Smooth muscle cell (in vitro differentiated cells): ENCODE data around the gene C1orf52. TPM values are rescaled to one million over a fixed set of nuclear protein-coding genes. Genes with fewer than 3 reads are reported as not detected.
"Not testable (repeated sequence)": the region's sequence is repeated elsewhere in the genome, so short reads cannot be mapped to it uniquely, and the experiment has no call there.

ENCODE experiments used
- DNase-seq: peaks from one replicate; lab custom pipeline; 2025; ENCODE audit not compliant: unreplicated experiment; lab: John Stamatoyannopoulos, UW
- H2AFZ ChIP-seq: fragments of 200-600 bp; sonication (generic); 2 replicates; pipeline ENCODE4 v1.6.0; 2016; ENCODE audit warnings: antibody characterized with exemption, low read depth, mild to moderate bottlenecking
- H3F3A ChIP-seq: fragments of 200-600 bp; sonication (generic); 2 replicates; pipeline ENCODE4 v1.6.0; 2017; ENCODE audit warnings: antibody characterized with exemption, low read depth
- H3K27ac ChIP-seq: fragments of 200-600 bp; sonication (generic); 2 replicates; pipeline ENCODE4 v1.5.1; 2016; ENCODE audit warnings: low read depth, mild to moderate bottlenecking
- H3K27me3 ChIP-seq: fragments of 200-600 bp; sonication (generic); 2 replicates; pipeline ENCODE4 v1.6.1; 2016; ENCODE audit warnings: low read depth, mild to moderate bottlenecking
- H3K36me3 ChIP-seq: fragments of 200-600 bp; sonication (generic); 2 replicates; pipeline ENCODE4 v1.5.1; 2016; ENCODE audit warnings: low read depth
- H3K4me1 ChIP-seq: fragments of 200-600 bp; sonication (generic); 2 replicates; pipeline ENCODE4 v1.5.1; 2016; ENCODE audit warnings: low read depth
- H3K4me2 ChIP-seq: fragments of 200-600 bp; sonication (generic); 2 replicates; pipeline ENCODE4 v1.6.0; 2016; ENCODE audit warnings: mild to moderate bottlenecking
- H3K4me3 ChIP-seq: fragments of 200-600 bp; sonication (generic); 2 replicates; pipeline ENCODE4 v1.5.1; 2016; ENCODE audit warnings: mild to moderate bottlenecking
- H3K79me2 ChIP-seq: fragments of 200-600 bp; sonication (generic); 2 replicates; pipeline ENCODE4 v1.6.0; 2016; ENCODE audit warnings: low read depth, mild to moderate bottlenecking
- H3K9ac ChIP-seq: fragments of 200-600 bp; sonication (generic); 2 replicates; pipeline ENCODE4 v1.6.0; 2016; ENCODE audit warnings: low read depth
- H3K9me3 ChIP-seq: fragments of 200-600 bp; sonication (generic); replicated peaks from 2 replicates; pipeline ENCODE4 v1.5.1; 2016; ENCODE audit warnings: low read depth
- H4K20me1 ChIP-seq: fragments of 200-600 bp; sonication (generic); 2 replicates; pipeline ENCODE4 v1.6.0; 2016; ENCODE audit warnings: low read depth
- CTCF ChIP-seq: fragments of 200-600 bp; sonication (generic); IDR thresholded peaks from 2 replicates; pipeline ENCODE4 v1.5.1; 2017; ENCODE audit warnings: borderline replicate concordance, mild to moderate bottlenecking, antibody characterized with exemption; ENCODE audit not compliant: insufficient read depth, poor library complexity, severe bottlenecking
- WGBS: methylation state at CpG from one replicate; pipeline ENCODE4 v1.1.7; 2016; ENCODE audit warnings: low lambda C conversion rate; 5-methylcytosine and 5-hydroxymethylcytosine counted together
- polyA plus RNA-seq: library from polyadenylated mRNA; unstranded; fragments of >200 nt; fragmentation: Nextera tagmentation; extraction: Ambion mirVana; gene quantifications from 2 replicates; pipeline ENCODE4 v1.2.1, GENCODE V29; 2016
- total RNA-seq: library from RNA; depleted of rRNA; stranded (reverse); fragments of >200 nt; gene quantifications from 2 replicates; pipeline ENCODE4 v1.2.3, GENCODE V29; 2014

C1orf52 gene
- total and polyA plus RNA-seq, 2 experiments from 2014 or later: 39.4 to 46.4 TPM

GRCh38 chr1:85262985-85263384 lies 3.5 kb upstream of the C1orf52 start:
- H3K9me3 ChIP-seq: no peaks in the 10 kb centered on the region
- H2AFZ ChIP-seq: no peak overlapping the region
- H3K4me1 ChIP-seq: peaks cover 6% of the 10 kb centered on the region
- H3K79me2 ChIP-seq: peaks cover 15% of the 10 kb centered on the region
- no peaks in the 10 kb centered on the region for H3K27me3 ChIP-seq
- no peak for DNase-seq
- peaks cover 19% of the 10 kb centered on the region for H4K20me1 ChIP-seq
- TF ChIP-seq CTCF: no peak
- peaks cover 20% of the 10 kb centered on the region for H3K36me3 ChIP-seq
- no peak overlapping the region for H3K4me3 ChIP-seq
- H3K27ac ChIP-seq: no peak overlapping the region
- no peaks in the 10 kb centered on the region for H3F3A ChIP-seq
- H3K4me2 ChIP-seq: no peak overlapping the region
- H3K9ac ChIP-seq: no peak overlapping the region

- WGBS: 63% methylated on average over 7 of the region's 7 CpGs
- no peaks in the 10 kb centered on the region for H3F3A ChIP-seq
- no peak overlapping the region for H3K9ac ChIP-seq
- H3K27ac ChIP-seq: peak overlapping the region; percentile 91
- peak overlapping the region; percentile 83 for H2AFZ ChIP-seq
- no peaks in the 10 kb centered on the region for H3K27me3 ChIP-seq
- peaks cover 29% of the 10 kb centered on the region for H4K20me1 ChIP-seq
- DNase-seq: no peak
- peak overlapping the region; percentile 100 for H3K4me2 ChIP-seq
- H3K36me3 ChIP-seq: no peaks in the 10 kb centered on the region
- no peaks in the 10 kb centered on the region for H3K9me3 ChIP-seq
- H3K79me2 ChIP-seq: peaks cover 27% of the 10 kb centered on the region
- peaks cover 8% of the 10 kb centered on the region for H3K4me1 ChIP-seq
- TF ChIP-seq CTCF: no peak
- H3K4me3 ChIP-seq: peak overlapping the region; percentile 100
Observed at GRCh38 chr1:85259912-85260274, 431 bp upstream of the C1orf52 start.

GRCh38 chr1:85258536-85259117 lies 835 bp downstream of the C1orf52 start:
- Histone ChIP-seq H3K27ac (peak overlapping the region; percentile 91), H4K20me1 (peaks cover 42% of the 10 kb centered on the region), H3K36me3 (no peaks in the 10 kb centered on the region), H3F3A (no peaks in the 10 kb centered on the region), H3K79me2 (peaks cover 37% of the 10 kb centered on the region), H3K9me3 (no peaks in the 10 kb centered on the region), H3K4me3 (peak overlapping the region; percentile 100), H3K9ac (peak overlapping the region; percentile 98), H2AFZ (peak overlapping the region; percentile 96), H3K4me2 (peak overlapping the region; percentile 100), H3K4me1 (peaks cover 8% of the 10 kb centered on the region), H3K27me3 (no peaks in the 10 kb centered on the region)
- no peak for DNase-seq
- WGBS: 13% methylated on average over 16 of the region's 19 CpGs
- no peak for TF ChIP-seq CTCF

- H2AFZ ChIP-seq, DNase-seq, H3K9ac ChIP-seq, H3K4me2 ChIP-seq, H3K36me3 ChIP-seq, H3K9me3 ChIP-seq, H3K27me3 ChIP-seq, H3K27ac ChIP-seq, H3K4me3 ChIP-seq: not testable (repeated sequence)
- WGBS: 76% methylated on average over 3 of the region's 3 CpGs
- peaks cover 16% of the 10 kb centered on the region for H4K20me1 ChIP-seq
- H3K4me1 ChIP-seq: peaks cover 16% of the 10 kb centered on the region
- H3F3A ChIP-seq: peaks cover 23% of the 10 kb centered on the region
- H3K79me2 ChIP-seq: peaks cover 16% of the 10 kb centered on the region
Observed at GRCh38 chr1:85249042-85249441, 10.4 kb downstream of the C1orf52 start.
